Tibial artery (tissue), 4 donors: Measurements from ENCODE around the gene CES3.

Experiments
- DNase-seq, 2 donors: peaks; one replicate each; pipeline ENCODE4 v3.0.0-alpha.2; 2019
- H3K27ac ChIP-seq, 2 donors: fragments of 200-600 bp; sonication (generic) in 1 of 2; 1 replicate in 1 of 2; 2 replicates in 1 of 2; pipeline ENCODE4 v1.5.1; 2018 to 2019; ENCODE audit warnings: mild to moderate bottlenecking in 1 of 2
- H3K27me3 ChIP-seq, 2 donors: fragments of 200-600 bp; sonication (generic) in 1 of 2; one replicate each; pipeline versions ENCODE4 v1.5.1 to v1.6.0; 2016 to 2019
- H3K36me3 ChIP-seq, 3 donors: fragments of 200-600 bp; sonication (generic) in 2 of 3; one replicate each; pipeline ENCODE4 v1.5.1; 2016 to 2019; ENCODE audit warnings: mild to moderate bottlenecking in 2 of 3
- H3K4me1 ChIP-seq, 4 donors: fragments of 200-600 bp; sonication (generic) in 2 of 4; 1 replicate in 3 of 4; 2 replicates in 1 of 4; pipeline ENCODE4 v1.5.1; 2016 to 2019
- H3K4me3 ChIP-seq, 2 donors: fragments of 200-600 bp; sonication (generic) in 1 of 2; 1 replicate in 1 of 2; 2 replicates in 1 of 2; pipeline ENCODE4 v1.5.1; 2018 to 2019; ENCODE audit warnings: mild to moderate bottlenecking in 2 of 2
- H3K9me3 ChIP-seq, 3 donors: fragments of 200-600 bp; sonication (generic) in 1 of 3; one replicate each; pipeline ENCODE4 v1.5.1; 2016 to 2019
- intact Hi-C: fragments of 100-400 bp; cut with DNase I; formaldehyde crosslinking; loops from one replicate; pipeline ENCODE4 v1.15.0; 2023; ENCODE audit warnings: low total_unique reads
- TF ChIP-seq, protein P1 (sequence below), 2 experiments: fragments of 200-600 bp in 1 of 2; fragments of 450-650 bp in 1 of 2; IDR thresholded peaks; one replicate each; pipeline ENCODE4 v1.5.1; 2017 to 2019; ENCODE audit warnings: antibody characterized with exemption in 2 of 2, mild to moderate bottlenecking in 1 of 2, moderate library complexity in 1 of 2

CES3 gene

DNA sequence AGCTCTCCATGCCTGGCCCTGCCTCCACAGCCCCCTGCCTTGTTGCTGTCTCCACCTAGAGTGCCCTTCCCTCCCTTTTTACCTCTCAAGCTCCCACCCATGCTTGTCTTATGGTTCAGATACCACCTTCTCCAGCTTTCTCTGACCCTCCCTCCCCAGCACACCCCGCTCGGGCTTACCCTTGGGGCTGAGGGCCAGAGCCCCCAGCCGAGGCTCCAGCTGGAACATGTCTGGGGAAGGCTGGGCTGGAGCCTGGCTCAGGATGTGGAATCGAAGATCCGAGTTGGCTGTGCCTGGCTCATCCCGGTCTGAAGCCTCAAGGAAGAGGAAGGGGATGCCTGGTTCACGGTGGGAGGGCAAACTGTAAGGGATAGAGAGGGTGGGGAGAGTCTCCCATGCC, 46.0 kb upstream of the CES3 start:
- H3K9me3 ChIP-seq, result no peaks in the 10 kb centered on the region
- no peak for DNase-seq
- H3K4me1 ChIP-seq, result peaks cover 0 to 26% (median 5%) of the 10 kb centered on the region in 4 donors
- TF ChIP-seq, protein P1, sequence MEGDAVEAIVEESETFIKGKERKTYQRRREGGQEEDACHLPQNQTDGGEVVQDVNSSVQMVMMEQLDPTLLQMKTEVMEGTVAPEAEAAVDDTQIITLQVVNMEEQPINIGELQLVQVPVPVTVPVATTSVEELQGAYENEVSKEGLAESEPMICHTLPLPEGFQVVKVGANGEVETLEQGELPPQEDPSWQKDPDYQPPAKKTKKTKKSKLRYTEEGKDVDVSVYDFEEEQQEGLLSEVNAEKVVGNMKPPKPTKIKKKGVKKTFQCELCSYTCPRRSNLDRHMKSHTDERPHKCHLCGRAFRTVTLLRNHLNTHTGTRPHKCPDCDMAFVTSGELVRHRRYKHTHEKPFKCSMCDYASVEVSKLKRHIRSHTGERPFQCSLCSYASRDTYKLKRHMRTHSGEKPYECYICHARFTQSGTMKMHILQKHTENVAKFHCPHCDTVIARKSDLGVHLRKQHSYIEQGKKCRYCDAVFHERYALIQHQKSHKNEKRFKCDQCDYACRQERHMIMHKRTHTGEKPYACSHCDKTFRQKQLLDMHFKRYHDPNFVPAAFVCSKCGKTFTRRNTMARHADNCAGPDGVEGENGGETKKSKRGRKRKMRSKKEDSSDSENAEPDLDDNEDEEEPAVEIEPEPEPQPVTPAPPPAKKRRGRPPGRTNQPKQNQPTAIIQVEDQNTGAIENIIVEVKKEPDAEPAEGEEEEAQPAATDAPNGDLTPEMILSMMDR (IDR thresholded peaks at IDR 0.05), result no peak
- H3K36me3 ChIP-seq, result no peaks in the 10 kb centered on the region
- H3K27ac ChIP-seq, result no peak overlapping the region
- intact Hi-C loops, result no loop called here
- no peak overlapping the region for H3K4me3 ChIP-seq
- no peaks in the 10 kb centered on the region for H3K27me3 ChIP-seq

DNA sequence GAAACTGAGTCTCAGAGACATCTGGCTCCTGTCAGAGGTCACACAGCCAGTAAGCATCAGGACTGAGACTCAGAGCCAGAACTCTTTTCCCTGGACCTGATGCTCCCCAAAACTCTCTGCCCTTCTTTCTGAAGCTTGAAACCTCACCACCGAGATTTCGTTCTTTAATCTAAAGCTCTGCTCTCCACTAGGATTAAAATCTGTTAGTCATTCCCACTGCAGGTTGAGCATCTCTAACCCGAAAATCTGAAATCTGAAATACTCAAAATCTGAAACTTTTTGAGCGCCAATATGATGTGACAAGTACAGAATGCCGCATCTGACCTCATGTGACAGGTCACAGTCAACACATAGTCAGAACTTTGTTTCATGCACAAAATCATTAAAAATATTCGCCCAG, 44.5 kb upstream of the CES3 start:
- Histone ChIP-seq H3K27ac (no peak overlapping the region), H3K4me3 (no peak overlapping the region), H3K9me3 (no peaks in the 10 kb centered on the region), H3K4me1 (peaks cover 0 to 26% (median 11%) of the 10 kb centered on the region in 4 donors), H3K36me3 (peaks cover 5% of the 10 kb centered on the region in 3 donors), H3K27me3 (no peaks in the 10 kb centered on the region)
- DNase-seq, result no peak
- intact Hi-C loops, result no loop called here
- TF ChIP-seq, protein P1 (IDR thresholded peaks at IDR 0.05), result no peak

DNA sequence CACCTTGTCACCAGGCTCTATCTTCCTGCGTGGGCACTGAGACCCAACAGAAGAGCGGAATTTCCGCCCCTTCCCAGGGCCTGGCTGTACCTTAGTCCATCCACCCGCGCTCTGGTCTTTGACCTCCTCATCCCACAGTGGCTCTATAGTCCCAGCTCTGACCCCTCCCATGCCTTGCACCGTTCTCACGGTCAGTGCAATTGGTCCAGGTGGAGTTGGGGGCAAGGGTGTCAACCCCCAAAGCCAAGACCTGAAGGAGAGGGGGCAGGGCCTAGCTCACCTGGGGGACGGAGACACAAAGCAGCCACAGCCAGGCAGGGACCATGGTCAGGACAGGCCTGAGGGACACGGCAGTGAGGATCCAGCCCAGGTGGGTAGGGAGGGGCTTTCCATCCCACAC, 43.3 kb upstream of the CES3 start:
- DNase-seq, result no peak
- Histone ChIP-seq H3K9me3 (no peaks in the 10 kb centered on the region), H3K4me3 (no peak overlapping the region), H3K36me3 (peaks cover 12 to 17% (median 14%) of the 10 kb centered on the region in 3 donors), H3K27me3 (no peaks in the 10 kb centered on the region), H3K27ac (no peak overlapping the region), H3K4me1 (peaks cover 0 to 37% (median 23%) of the 10 kb centered on the region in 4 donors)
- intact Hi-C loops, result no loop called here
- TF ChIP-seq, protein P1 (IDR thresholded peaks at IDR 0.05), result no peak

DNA sequence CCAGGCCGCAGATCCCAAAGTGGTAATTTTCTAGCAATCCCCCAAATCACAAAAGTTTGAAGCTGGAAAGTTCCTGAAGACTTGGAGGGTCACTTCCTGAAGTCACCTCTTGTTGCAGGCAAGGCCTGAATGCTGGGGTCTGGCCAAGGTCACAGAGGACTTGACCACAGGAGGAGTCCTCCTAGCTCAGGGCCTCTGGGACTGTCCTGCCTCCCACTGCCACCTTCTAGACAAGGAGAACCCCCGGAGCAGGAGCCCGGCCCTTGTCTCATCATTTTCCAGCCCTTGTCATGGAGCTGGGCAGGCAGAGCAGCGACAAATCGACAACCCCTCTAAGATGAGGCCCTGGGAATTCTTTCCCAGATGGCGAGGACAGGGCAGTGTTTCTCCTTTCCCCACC, 42.7 kb upstream of the CES3 start:
- peaks cover 12 to 20% (median 14%) of the 10 kb centered on the region in 3 donors for H3K36me3 ChIP-seq
- peaks cover 0 to 41% (median 28%) of the 10 kb centered on the region in 4 donors for H3K4me1 ChIP-seq
- intact Hi-C loops, result no loop called here
- TF ChIP-seq, protein P1 (IDR thresholded peaks at IDR 0.05), result no peak
- no peaks in the 10 kb centered on the region for H3K9me3 ChIP-seq
- H3K27ac ChIP-seq, result peak overlapping the region in 1 of 2 donors; percentile 97
- no peak overlapping the region for H3K4me3 ChIP-seq
- no peak for DNase-seq
- no peaks in the 10 kb centered on the region for H3K27me3 ChIP-seq

DNA sequence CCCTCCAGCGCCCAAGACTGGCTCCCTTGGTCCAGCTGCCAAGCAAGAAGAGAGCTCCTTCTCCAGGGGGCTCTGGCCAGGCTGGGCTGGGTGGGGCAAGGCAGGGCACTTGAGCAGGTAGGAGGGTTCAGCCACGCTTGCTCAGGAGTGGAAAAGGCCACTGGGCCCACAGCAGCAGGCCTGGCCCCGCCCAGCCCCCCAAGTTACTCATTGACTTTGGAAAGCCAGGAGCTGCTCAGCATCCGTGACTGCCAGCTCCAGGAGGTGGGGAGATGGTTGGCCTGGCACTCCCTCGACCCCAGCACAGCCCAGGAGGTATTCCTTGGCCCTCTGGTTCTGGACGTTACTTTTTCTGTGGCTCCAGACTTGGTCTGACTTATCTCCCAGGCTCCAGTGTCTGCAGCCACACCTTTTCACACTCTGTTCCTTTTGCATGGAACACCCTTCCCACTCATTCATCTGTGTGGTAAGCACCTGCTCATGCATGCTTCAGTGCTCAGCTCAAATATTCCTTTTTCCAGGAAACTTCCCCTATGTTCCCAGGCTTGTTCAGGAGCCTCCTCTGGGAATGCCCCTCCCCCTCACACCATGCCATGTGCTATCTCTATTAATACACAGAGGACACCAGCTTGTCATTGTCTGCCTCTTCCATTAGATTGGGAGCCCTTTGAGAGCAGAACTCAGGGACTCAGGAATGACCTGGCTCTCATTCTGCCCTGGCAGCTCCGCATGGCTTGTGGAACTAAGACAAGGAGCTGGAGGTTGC, 42.1 kb upstream of the CES3 start, which contains the start of gene CDH16:
Gene CDH16, minus strand, starts transcription at position 83 of the 766 bp plus-strand sequence. CDS start 820 bp downstream, outside the sequence.
- Histone ChIP-seq H3K9me3 (no peaks in the 10 kb centered on the region), H3K27me3 (no peaks in the 10 kb centered on the region), H3K36me3 (peaks cover 12 to 20% (median 18%) of the 10 kb centered on the region in 3 donors), H3K4me3 (no peak within 1 kb of the TSS), H3K4me1 (peaks cover 0 to 46% (median 33%) of the 10 kb centered on the region in 4 donors), H3K27ac (peak within 1 kb of the TSS; percentile 97)
- no peak for DNase-seq
- TF ChIP-seq, protein P1 (IDR thresholded peaks at IDR 0.05), result no peak
- intact Hi-C loops, result no loop called here
